GM12892 (cell line): ENCODE results near the gene LBHD2.

Source experiments
- POLR2A ChIP-seq: IDR thresholded peaks from 2 replicates; pipeline ENCODE4 v1.6.1; 2011; ENCODE audit warnings: low read depth, low read length, control low read depth
- POLR2AphosphoS5 ChIP-seq: IDR thresholded peaks from 2 replicates; pipeline ENCODE4 v1.6.1; 2011; ENCODE audit warnings: low read depth, low read length, control low read depth

GRCh38 chr14:103101257-103101962 is 17.4 kb downstream of the LBHD2 start:
- TF ChIP-seq POLR2A (no peak), POLR2AphosphoS5 (no peak)
